OCI-LY3 (cell line): ENCODE measurements around the gene CCDC178.

Experiments used
- H2AFZ ChIP-seq: fragments of 200-600, 300-600 bp; shearing (Covaris generic); 2 replicates; pipeline ENCODE4 v1.6.0; 2014; ENCODE audit warnings: antibody characterized with exemption, low read depth, low read length
- H3K27ac ChIP-seq: fragments of 200-600, 300-600 bp; sonication (generic); 2 replicates; pipeline ENCODE4 v1.5.1; 2014; ENCODE audit warnings: mild to moderate bottlenecking, low read length, moderate library complexity, mixed read lengths
- H3K27me3 ChIP-seq: fragments of 200-600, 300-600 bp; sonication (generic); 2 replicates; pipeline ENCODE4 v1.6.1; 2014; ENCODE audit warnings: low read depth, low read length, mixed read lengths
- H3K36me3 ChIP-seq: fragments of 200-600, 300-600 bp; sonication (generic); replicated peaks from 2 replicates; pipeline ENCODE3; 2014; ENCODE audit warnings: low read depth, low read length, mixed read lengths
- H3K4me1 ChIP-seq: fragments of 300-600, 200-600 bp; sonication (generic); 2 replicates; pipeline ENCODE4 v1.6.1; 2014; ENCODE audit warnings: low read length, mixed read lengths
- H3K4me2 ChIP-seq: fragments of 200-600, 300-600 bp; sonication (generic); 2 replicates; pipeline ENCODE4 v1.6.1; 2014; ENCODE audit warnings: low read length, mixed read lengths
- H3K4me3 ChIP-seq: fragments of 300-600, 200-600 bp; sonication (generic); 2 replicates; pipeline ENCODE4 v1.5.1; 2014; ENCODE audit warnings: antibody characterized with exemption, mild to moderate bottlenecking, low read length, moderate library complexity
- H3K79me2 ChIP-seq: fragments of 300-600, 200-600 bp; shearing (Covaris generic); 2 replicates; pipeline ENCODE4 v1.6.1; 2014; ENCODE audit warnings: mild to moderate bottlenecking, low read length, mixed read lengths
- H3K9ac ChIP-seq: fragments of 300-600, 200-600 bp; shearing (Covaris generic); 2 replicates; pipeline ENCODE4 v1.6.0; 2014; ENCODE audit warnings: mild to moderate bottlenecking, low read length, moderate library complexity
- H3K9me3 ChIP-seq: fragments of 200-600, 300-600 bp; shearing (Covaris generic); 2 replicates; pipeline ENCODE4 v1.6.1; 2014; ENCODE audit warnings: low read length, mixed read lengths; ENCODE audit not compliant: insufficient read depth
- H4K20me1 ChIP-seq: fragments of 200-600, 300-600 bp; sonication (generic); 2 replicates; pipeline ENCODE4 v1.6.1; 2016; ENCODE audit warnings: low read length, mixed read lengths; ENCODE audit not compliant: insufficient read depth
- CTCF ChIP-seq: fragments of 200-600, 300-600 bp; sonication (generic); IDR thresholded peaks from 2 replicates; pipeline ENCODE4 v1.5.1; 2014; ENCODE audit warnings: antibody characterized with exemption, low read length, low read depth
- EZH2phosphoT487 ChIP-seq: fragments of 200-600 bp; shearing (Covaris generic); IDR thresholded peaks from 2 replicates; pipeline ENCODE4 v1.6.1; 2018; ENCODE audit warnings: antibody characterized with exemption, mixed run types, low read depth

Gene CCDC178

GRCh38 chr18:33135951-33136660 lies 304.4 kb downstream of the CCDC178 start:
- H3K79me2 ChIP-seq = no peaks in the 10 kb centered on the region
- H3K27me3 ChIP-seq = no peaks in the 10 kb centered on the region
- no peaks in the 10 kb centered on the region for H4K20me1 ChIP-seq
- TF ChIP-seq EZH2phosphoT487 (no peak), CTCF (no peak)
- H3K27ac ChIP-seq = no peak overlapping the region
- no peak overlapping the region for H3K4me3 ChIP-seq
- H3K9me3 ChIP-seq = no peaks in the 10 kb centered on the region
- H3K9ac ChIP-seq = no peak overlapping the region
- H3K4me1 ChIP-seq = no peaks in the 10 kb centered on the region
- H3K4me2 ChIP-seq = no peak overlapping the region
- peak overlapping the region; percentile 49; the same call in 1 of the 2 replicates for H2AFZ ChIP-seq
- H3K36me3 ChIP-seq = no peaks in the 10 kb centered on the region

- Histone ChIP-seq H3K9me3 (no peaks in the 10 kb centered on the region), H3K4me3 (no peak overlapping the region), H2AFZ (no peak overlapping the region), H3K4me2 (no peak overlapping the region), H3K36me3 (no peaks in the 10 kb centered on the region), H3K27me3 (no peaks in the 10 kb centered on the region), H3K9ac (no peak overlapping the region), H3K4me1 (no peaks in the 10 kb centered on the region), H3K79me2 (no peaks in the 10 kb centered on the region), H3K27ac (no peak overlapping the region), H4K20me1 (no peaks in the 10 kb centered on the region)
- TF ChIP-seq CTCF (no peak), EZH2phosphoT487 (no peak)
Measured at GRCh38 chr18:33132657-33133056, 307.9 kb downstream of the CCDC178 start.

- Histone ChIP-seq H4K20me1 (no peaks in the 10 kb centered on the region), H3K27ac (no peak overlapping the region), H3K4me2 (no peak overlapping the region), H3K79me2 (no peaks in the 10 kb centered on the region), H3K36me3 (no peaks in the 10 kb centered on the region), H3K4me3 (no peak overlapping the region), H2AFZ (no peak overlapping the region), H3K9ac (no peak overlapping the region), H3K4me1 (no peaks in the 10 kb centered on the region), H3K27me3 (no peaks in the 10 kb centered on the region), H3K9me3 (no peaks in the 10 kb centered on the region)
- TF ChIP-seq CTCF (no peak), EZH2phosphoT487 (no peak)
Measured at GRCh38 chr18:33128581-33128980, 311.9 kb downstream of the CCDC178 start.

GRCh38 chr18:33123862-33124518 lies 316.5 kb downstream of the CCDC178 start:
- Histone ChIP-seq H3K4me3 (no peak overlapping the region), H3K79me2 (no peaks in the 10 kb centered on the region), H3K36me3 (no peaks in the 10 kb centered on the region), H3K4me2 (no peak overlapping the region), H4K20me1 (no peaks in the 10 kb centered on the region), H3K9ac (no peak overlapping the region), H3K27ac (no peak overlapping the region), H2AFZ (no peak overlapping the region), H3K27me3 (no peaks in the 10 kb centered on the region), H3K4me1 (no peaks in the 10 kb centered on the region), H3K9me3 (no peaks in the 10 kb centered on the region)
- TF ChIP-seq CTCF (no peak), EZH2phosphoT487 (no peak)
